GM19324 (cell line): ENCODE measurements around the gene CXorf66.
"Not testable (repeated sequence)": the region's sequence is repeated elsewhere in the genome, so short reads cannot be mapped to it uniquely, and the experiment has no call there.

ENCODE experiments used
- ATAC-seq: cut with Tn5 transposase; IDR thresholded peaks from one replicate; pipeline ENCODE4 v1.9.1; 2021; ENCODE audit warnings: mild to moderate bottlenecking, moderate library complexity; ENCODE audit not compliant: unreplicated experiment, low FRiP score

CXorf66 gene, protein sequence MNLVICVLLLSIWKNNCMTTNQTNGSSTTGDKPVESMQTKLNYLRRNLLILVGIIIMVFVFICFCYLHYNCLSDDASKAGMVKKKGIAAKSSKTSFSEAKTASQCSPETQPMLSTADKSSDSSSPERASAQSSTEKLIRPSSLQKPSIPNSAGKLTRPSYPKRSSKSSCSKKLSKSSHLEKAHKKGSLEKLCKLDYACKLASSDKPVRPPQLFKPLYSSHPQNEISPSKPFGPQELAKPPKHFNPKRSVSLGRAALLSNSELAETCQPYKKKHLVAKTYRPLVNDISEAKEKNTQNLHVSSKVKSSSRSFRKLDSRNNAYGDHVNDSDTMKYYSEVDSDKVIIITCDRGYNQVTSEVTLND

DNA sequence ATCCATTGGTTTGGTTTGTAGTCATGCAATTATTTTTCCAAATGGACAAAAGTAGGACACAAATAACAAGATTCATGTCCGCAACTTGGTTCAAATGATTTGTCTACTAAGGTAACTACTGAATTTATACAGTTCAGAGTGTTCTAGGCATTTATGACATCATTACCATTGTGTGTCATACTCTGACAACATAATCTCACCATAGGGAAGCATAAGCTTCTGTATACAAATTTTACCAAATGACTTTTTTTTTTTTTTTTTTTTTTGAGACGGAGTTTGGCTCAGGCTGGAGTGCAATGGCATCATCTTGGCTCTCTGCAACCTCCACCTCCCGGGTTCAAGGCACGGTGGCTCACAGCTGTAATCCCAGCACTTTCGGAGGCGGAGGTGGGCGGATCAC, at the start of gene CXorf66:
CXorf66 (minus strand) TSS at position 101 of the 400 bp plus-strand sequence; CDS start at position 76, 25 bp downstream.
- no peak for ATAC-seq

DNA sequence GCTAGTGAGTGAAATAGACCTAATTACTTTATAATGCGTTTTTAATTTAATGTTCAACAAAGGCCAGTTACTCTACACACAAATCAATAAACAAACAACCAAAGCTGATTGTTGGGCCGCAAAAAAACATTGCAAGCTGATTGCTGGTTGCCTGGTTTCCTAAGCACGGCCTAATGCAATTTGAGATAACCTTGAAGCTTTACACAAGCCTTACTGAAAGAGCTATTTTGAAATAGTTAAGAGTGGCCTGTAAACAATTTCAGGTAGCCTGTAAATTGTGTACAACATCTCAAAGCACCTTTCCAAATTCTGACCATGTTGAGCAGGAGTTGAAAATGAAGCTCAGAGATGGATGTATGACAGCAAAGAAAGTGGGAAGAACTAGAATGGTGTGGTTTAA, 17.5 kb upstream of the CXorf66 start:
- ATAC-seq = no peak

DNA sequence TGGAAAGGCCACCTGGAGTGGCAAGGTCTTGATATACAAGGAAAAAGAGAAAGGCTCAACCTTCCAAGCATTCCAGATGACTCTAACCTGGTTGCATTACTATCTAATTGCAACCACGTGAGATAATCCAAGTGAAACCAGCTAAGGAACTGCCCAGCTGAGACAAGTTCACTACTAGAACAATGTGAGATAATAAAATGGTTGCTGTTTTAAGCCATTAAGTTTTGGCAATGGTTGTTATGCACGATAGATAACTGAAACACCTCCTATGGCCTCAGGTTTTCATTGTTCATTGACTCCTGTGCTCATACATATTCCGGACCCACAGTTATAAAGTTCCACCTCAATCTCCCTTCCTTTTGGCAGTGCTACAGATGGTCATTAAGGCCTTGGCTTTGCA, 9.2 kb upstream of the CXorf66 start:
- no peak for ATAC-seq

DNA sequence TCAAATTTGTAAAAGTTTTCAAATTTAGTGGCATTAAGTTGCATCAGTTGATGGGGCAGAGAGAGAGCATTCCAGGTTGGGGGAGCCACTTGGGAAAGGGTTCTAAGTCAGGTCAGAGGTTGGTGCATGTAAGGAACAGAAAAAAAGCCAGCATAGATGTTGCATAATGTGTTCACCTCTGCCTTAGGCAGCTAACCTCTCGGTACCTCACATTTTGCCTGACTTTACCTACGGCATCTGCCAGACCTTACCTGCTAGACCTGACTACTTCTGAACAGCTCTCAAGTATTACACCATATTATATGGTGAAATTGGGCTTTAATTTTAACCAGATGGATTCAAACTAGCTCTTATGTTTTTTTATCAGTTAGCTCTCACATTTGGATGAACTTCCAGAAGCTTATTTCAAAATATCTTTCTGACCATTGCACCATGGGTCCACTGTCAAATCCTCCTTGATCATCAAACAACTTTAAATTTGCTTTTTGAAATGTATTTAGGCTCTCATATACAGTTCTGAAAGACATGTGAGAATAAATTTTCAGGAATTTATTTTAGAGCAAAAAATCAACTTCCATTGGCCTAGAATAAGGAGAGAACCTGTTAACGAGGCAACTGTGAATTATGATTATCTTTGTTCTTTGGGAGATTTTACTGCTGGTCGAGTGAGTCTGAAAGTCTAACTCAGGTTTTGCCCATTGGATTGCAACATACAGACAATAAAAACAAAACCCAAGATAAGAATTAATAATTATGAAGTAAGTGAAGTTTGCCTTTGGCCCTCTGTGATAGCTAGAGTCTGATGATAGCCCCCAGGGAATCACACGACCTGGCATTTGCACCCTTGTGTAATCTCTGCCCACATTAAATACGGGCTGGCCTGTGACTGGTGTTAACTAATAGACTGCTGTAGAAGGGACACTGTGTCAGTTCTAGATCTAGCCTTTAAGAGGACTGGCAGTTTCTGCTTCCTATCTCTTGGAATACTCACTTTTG, 7.6 kb upstream of the CXorf66 start:
- no peak for ATAC-seq

DNA sequence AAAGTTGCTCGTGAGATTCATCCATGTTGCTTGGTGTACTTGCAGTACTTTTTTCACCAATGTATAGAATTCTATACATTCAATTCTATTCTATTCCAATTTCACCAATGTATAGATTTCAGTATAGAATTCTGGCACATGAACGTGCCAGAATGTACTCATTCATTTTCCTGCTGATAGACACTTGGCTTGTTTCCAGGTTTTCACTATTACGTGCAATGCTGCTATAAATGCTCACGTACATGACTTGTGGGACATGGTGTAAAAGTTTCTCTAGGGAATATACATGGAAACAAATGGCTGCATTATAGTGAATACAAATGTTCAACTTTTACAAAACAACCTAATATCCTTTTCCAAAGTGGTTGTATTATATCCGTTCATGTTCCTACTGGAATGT, 6.8 kb upstream of the CXorf66 start:
- no peak for ATAC-seq

DNA sequence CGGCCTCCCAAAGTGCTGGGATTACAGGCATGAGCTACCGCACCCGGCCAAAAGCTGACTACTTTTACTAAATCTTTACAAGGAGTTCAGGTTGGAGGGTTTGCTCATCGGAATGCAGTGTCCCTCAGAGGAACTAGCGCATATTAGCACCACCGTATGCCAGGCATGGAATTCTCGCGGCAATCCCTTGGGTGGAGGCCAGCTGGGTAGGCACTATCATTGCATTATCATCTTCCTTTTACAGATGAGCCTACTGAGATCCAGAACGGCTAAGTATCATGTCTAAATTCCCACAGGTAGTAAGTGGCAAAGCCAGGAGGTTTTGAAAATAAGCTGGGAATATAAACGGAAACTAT, 6.1 kb upstream of the CXorf66 start:
- ATAC-seq = no peak

DNA sequence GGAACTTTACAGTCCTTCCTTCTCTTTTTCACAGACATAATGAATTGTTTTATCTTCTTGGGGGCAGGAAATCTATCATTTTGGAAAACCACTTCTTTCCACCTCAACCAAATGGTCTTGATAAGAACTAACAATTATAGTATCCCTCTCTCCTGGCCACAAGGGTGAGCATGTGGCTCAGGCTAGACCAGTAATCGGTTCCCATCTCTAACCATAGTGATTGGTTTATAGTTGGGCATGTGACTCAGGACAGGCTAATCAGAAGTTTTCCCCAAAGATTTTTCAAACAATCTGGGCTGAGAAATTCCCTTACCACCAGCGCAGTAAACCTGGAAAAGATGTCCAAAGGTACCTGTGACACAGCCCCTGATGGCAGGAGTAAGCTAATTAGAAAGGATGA, 4.0 kb upstream of the CXorf66 start:
- ATAC-seq = no peak

DNA sequence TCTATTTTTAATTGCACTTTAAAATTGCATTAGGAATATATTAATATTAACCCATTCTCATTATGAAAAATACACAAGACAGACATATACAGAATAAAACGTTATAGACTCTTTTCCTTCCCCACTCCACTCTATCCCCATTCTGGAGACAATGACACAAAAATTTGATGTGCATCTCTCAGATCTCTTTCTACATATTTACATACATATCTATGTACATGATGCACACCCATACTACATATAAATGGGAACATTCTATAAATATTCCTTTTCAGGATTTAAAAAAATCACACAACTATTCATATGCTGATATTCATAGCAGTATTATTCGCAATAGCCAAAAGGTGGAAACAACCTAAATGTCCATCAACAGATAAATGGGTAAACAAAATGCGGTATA, 2.4 kb upstream of the CXorf66 start:
- no peak for ATAC-seq

DNA sequence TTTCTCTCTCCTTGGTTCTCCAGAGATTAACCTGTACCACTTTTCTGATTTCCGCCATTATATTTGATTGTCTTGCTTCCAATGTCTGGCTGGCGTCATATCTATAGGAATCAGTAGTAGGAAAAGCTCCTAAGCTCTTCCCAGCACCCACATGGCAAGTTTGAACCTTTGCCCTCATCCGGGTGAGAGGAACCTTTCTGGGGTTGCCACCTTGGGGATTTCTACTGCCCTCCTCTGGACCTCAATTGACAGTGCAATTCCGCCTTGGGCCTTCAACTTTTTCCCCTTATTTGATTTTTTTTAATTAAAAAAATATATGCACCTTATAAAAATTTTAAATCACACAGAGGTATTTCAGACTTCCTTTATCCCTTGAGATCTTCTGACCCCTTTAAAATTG, 2.0 kb upstream of the CXorf66 start:
- ATAC-seq = no peak

DNA sequence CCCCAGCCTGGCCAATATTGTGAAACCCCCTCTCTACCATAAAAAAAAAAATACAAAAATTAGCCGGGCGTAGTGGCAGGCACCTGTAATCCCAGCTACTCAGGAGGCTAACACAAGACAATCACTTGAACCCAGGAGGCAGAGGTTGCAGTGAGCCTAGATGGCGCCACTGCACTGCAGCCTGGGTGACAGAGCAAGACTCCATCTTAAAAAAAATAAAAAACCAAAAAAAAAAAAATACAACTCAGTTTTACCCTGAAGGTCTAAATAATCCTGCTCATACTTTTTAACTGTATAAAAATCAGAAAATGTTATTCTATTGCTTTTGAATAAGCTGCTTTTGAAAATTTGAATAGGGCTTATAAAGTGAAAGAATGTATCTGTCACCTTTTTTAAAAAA, 838 bp upstream of the CXorf66 start:
- ATAC-seq = not testable (repeated sequence)

DNA sequence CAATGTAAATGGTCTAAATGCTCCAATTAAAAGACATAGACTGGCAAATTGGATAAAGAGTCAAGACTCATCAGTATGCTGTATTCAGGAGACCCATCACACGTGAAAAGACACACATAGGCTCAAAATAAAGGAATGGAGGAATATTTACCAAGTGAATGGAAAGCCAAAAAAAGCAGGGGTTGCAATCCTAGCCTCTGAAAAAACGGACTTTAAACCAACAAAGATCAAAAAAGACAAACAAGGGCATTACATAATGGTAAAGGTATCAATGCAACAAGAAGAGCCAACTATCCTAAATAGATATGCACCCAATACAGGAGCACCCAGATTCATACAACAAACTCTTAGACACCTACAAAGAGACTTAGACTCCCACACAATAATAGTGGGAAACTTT, 4.2 kb downstream of the CXorf66 start:
- not testable (repeated sequence) for ATAC-seq

DNA sequence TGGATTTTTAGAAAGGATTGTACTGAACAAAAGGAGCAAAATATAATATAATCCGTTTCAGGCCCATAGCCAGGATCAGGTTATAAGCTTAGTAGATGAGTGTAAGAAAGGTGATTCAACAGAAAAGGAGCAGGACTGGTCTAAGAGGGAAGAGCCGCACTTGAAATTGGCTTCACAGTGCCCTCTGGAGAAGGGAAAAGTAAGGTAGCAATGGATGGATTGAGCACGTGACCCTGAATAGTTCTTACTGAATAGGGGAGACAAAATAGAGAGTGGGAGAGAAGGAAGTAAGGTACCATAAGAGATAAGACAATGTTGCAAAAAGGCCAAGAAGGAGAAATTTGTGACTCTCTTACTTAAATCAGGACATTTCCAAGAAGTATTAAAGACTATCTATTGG, 15.6 kb downstream of the CXorf66 start:
- no peak for ATAC-seq

DNA sequence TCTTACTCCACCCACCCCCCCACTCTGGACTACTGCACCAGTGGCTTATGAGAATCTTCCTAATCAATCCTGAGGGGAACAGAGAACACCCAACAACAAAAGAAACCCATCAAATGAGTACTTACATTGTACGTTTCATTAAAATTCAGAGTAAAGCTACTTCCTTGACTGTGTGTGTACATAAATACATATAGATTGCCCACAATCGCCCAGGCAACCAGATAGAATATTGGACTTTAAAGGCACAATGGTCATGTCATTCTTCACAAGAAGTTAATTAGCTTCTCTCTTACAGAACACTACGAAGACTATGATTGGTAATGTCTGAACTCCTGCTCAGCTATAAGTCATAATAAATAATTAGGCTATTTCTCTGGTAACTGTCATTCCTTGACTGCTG, 20.2 kb downstream of the CXorf66 start:
- no peak for ATAC-seq

DNA sequence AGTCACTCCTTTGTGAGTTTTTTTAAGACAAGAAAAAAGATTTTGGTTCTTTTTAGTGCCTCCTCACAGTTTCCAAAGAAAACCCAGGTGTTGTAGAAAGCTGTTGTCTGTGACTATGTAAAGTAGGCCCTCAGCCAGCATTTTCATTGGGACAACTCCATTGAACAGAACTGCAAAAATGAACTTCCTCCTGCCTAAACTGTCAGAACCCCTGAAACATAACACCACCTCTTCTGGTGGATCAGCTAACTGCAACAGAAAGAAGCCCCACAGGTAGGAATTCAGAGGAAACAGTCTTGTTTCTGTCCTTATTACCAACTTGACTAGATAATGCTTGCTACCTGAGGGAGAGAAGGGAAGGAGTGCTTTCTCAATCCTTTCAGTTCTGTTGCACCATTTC, 29.1 kb downstream of the CXorf66 start:
- no peak for ATAC-seq

DNA sequence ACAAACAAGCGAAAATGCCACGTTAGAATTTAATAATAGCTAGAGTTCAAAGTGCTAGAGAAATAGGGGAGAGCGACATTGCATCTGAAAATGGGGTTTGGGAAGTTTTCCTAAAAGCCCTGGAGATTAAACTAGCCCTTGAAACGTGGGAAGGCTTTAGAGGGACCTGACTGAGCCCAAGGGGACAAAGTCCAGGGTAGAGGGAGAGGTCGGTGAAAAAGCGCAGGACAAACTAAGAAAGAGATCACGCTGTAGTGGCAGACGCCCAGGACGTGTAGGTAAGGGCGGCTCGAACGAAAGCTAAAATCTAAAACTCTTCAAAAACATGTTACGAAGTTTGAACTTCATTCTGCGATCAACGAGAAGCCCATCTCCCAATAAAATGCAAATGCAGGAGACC, 31.4 kb downstream of the CXorf66 start:
- ATAC-seq = no peak

DNA sequence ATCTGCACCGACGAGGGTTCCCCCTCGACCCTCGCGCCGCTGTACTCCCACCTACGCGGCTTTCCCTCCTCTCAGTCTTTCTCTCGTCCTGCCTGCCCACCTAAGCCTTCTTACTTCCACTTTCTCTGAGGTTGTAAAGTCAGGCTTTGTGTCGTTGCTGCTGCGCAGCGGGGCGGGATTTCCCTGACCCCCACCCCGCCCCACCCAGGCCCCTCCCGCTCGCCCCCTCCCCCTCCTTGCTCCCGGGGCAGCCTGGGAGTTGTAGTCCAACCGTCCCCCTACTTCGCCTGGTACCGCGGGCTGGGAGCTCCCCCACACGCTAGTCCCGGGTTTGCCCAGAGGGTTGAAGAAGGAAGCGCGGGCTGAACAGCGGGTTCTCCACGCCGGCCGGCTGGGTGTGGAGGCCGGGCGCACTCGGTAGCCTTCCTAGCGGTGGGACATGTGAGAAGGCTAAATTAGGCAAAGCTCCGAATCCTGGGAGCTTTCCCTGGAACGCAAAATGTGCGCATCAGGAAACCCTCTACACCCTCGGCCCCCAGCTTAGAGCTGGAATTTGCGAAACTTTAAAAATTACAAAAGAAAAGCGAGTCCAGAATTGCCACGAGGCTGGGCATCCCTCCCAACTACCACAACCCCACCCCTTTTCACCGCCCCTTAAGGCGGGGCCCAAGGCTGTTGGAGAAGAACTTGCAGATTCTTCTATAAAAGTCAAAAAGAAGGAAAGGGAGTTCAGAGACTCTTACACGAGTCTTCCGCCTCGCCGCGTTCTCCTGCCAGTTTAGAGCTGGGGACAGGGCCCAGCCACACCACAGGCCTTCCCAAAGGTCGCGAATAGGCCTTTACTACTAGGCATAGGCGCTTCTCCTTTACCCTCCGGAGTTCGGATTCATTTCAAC, 32.2 kb downstream of the CXorf66 start, which contains the start of gene ATP11C:
ATP11C (minus strand) TSS at position 153 of the 896 bp plus-strand sequence. CDS start 1,011 bp downstream, outside the sequence.
- peak; percentile 76 for ATAC-seq

DNA sequence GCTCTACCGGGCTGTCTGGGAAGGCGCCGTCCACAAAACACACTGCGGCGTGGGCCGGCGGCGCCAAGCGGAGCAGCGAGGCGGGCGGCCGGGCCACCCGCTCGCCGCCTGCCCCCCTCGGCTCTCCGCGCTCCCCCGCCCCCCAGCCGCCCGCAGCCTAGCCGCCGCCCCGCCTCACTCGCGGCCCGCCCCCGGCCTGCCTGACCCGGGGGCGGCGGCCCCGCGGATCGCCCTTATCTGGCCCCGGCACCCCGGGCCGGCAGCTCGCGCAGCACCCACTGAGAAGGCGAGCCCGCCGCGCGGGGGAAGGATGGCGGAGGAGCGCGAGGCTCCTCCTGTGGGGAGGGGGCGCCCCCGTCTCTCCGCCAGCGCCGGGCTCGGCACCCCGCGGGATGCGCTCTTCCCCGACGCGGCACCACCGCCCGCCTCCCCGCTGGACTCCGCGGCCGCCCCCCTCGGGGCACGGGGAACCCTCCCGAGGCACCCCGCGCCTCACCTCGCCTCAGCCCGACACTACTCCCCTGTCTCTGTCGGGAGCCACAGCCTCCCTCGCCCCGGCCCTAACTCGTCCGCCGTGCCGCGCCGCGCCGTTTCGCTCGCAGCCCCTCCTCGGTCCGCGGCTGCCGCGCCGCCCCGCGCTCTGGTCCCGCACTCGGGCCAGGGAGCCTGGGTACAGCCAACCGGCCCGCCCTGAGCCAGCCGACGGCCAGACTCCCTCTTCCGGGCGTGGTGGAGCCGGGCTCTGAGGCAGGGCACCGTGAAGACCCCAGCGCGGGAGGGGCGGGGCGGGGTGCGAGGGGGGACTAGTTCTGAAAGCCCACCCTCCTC, 33.0 kb downstream of the CXorf66 start:
- ATAC-seq = peak; percentile 53

DNA sequence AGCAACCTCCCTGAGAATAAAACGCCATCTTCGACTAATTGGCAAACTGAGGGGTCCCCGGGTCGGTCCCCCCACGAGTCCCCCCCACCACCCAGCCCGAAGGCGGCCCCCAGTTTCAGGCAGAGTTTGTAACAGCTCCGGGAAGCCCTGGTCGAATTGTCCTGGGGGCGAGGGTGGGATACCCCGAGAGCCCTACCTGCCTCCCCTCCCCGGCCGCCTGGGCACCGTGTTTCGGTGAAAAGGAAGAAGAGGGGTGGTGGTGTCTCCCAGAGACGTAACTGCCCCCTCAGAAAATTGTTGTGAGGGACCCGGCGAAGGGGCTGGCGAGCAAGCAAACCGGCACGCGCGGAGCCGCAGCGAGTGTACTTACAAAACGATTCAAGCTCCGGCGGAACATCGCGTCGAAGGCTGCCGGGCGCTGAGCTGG, 33.7 kb downstream of the CXorf66 start:
- peak; percentile 0 for ATAC-seq

DNA sequence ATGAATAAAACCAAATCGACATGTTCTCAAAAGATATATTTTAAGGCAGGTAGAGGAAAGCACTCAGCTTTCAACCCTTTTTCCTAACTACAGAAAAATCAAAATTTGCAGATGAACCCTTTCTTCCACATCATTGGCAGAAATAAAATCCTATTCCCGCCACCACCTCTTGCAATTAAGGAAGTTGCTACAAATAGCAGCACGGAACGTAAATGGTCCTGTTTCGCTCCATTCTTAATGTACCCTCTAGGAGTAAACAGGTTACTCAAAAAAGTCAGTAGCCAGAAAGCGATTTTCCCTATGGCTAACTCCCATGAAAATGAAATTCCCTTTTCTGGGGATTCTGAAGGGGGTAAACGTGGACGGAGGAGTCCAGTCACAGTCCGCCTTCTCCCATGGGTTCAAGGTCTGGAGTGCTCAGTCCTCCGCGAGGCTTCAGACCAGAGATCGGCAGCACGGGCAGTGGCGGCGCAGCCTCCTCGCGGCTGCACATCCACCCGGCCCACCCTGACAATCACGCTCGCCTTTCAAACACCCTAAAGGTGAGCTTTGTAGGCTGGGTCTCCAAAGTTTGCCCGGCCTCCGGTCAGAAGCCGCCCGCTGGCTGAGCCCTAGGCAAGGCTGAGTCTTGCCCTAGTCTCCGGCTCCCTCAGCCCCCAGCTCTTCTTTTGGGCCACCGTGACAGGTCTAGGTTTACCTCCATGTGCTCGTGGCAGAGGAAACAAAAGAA, 34.2 kb downstream of the CXorf66 start:
- ATAC-seq = no peak
